ENCODE measurements around the gene ANGPT4.

DNA sequence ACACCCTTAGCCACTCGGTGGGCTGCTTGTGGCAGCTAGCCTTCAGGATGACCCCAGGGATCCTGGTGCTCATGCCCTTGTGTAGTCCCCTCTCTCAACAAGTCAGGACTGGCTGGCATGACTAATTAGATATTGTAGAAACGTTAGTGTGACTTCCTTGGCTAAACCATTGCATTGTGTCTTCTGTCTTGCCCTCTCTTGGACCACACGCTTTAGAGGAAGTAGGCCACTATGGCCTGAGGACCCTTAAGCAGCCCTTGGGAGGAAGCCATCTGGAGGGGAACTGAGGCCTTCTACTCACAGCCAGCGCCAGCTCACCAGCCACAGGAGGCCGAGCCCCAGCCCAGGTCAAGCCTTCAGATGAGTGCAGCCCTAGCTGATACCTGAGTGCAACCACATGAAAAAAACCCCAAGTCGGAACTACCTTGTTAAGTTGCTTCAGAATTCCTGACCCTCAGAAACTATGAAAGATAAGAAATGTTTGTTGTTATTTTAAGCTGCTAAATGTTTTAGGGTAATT is 10.1 kb downstream of the ANGPT4 start:
- TF ChIP-seq, protein P1, sequence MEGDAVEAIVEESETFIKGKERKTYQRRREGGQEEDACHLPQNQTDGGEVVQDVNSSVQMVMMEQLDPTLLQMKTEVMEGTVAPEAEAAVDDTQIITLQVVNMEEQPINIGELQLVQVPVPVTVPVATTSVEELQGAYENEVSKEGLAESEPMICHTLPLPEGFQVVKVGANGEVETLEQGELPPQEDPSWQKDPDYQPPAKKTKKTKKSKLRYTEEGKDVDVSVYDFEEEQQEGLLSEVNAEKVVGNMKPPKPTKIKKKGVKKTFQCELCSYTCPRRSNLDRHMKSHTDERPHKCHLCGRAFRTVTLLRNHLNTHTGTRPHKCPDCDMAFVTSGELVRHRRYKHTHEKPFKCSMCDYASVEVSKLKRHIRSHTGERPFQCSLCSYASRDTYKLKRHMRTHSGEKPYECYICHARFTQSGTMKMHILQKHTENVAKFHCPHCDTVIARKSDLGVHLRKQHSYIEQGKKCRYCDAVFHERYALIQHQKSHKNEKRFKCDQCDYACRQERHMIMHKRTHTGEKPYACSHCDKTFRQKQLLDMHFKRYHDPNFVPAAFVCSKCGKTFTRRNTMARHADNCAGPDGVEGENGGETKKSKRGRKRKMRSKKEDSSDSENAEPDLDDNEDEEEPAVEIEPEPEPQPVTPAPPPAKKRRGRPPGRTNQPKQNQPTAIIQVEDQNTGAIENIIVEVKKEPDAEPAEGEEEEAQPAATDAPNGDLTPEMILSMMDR (IDR thresholded peaks at IDR 0.05) = no peak
- no peak for TF ChIP-seq POLR2A (IDR thresholded peaks at IDR 0.05)
